Cardiac muscle cell (in vitro differentiated cells and primary cell): ENCODE data around the gene NMS. TPM values are rescaled to one million over a fixed set of nuclear protein-coding genes. Genes with fewer than 3 reads are reported as not detected.
"Not testable (repeated sequence)": the region's sequence is repeated elsewhere in the genome, so short reads cannot be mapped to it uniquely, and the experiment has no call there.

ENCODE experiments used
- DNase-seq, 2 donors: peaks; one replicate each; pipeline versions ENCODE4 v3.0.0 to v3.0.0-alpha.2; 2010 to 2017; ENCODE audit warnings: low read depth in 1 of 2, low spot score in 1 of 2
- H3K27ac ChIP-seq: fragments of 200-600 bp; sonication (generic); 2 replicates; pipeline ENCODE4 v1.5.1; 2016
- H3K27me3 ChIP-seq: fragments of 200-600 bp; sonication (generic); 2 replicates; pipeline ENCODE4 v1.6.0; 2016; ENCODE audit warnings: control low read depth
- H3K36me3 ChIP-seq: fragments of 200-600 bp; sonication (generic); 2 replicates; pipeline ENCODE4 v1.5.1; 2016; ENCODE audit warnings: control low read depth
- H3K4me1 ChIP-seq: fragments of 200-600 bp; sonication (generic); 2 replicates; pipeline ENCODE4 v1.8.1; 2017; ENCODE audit warnings: low read depth, mild to moderate bottlenecking, mixed run types
- H3K4me3 ChIP-seq: fragments of 200-600 bp; sonication (generic); 2 replicates; pipeline ENCODE4 v1.5.1; 2016; ENCODE audit warnings: mild to moderate bottlenecking
- H3K9me3 ChIP-seq: fragments of 200-600 bp; sonication (generic); 2 replicates; pipeline ENCODE4 v1.5.1; 2017; ENCODE audit warnings: low read depth, mild to moderate bottlenecking, control low read depth
- CTCF ChIP-seq: IDR thresholded peaks from 2 replicates; pipeline ENCODE4 v1.5.1; 2012; ENCODE audit warnings: low read depth, mild to moderate bottlenecking, low read length
- polyA plus RNA-seq: library from polyadenylated mRNA; unstranded; fragments of >200 nt; fragmentation: Nextera tagmentation; extraction: Ambion mirVana; gene quantifications from 2 replicates; pipeline ENCODE4 v1.2.1, GENCODE V29; 2016
- total RNA-seq: library from RNA; depleted of rRNA; stranded (reverse); fragments of >200 nt; gene quantifications from 2 replicates; pipeline ENCODE4 v1.2.3, GENCODE V29; 2016

Gene NMS
- total and polyA plus RNA-seq, 2 experiments from 2014 or later: not detected

DNA sequence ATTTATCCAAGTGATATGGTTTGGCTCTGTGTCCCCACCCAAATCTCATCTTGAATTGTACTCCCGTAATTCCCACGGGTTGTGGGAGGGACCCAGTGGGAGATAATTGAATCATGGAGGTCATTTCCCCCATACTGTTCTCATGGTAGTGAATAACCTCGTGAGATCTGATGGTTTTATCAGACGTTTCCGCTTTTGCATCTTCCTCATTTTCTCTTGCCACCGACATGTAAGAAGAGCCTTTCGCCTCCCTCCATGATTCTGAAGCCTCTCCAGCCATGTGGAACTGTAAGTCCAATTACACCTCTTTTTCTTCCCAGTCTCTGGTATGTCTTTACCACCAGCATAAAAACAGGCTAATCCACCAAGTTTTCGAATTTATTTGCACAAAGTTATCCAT is 32.5 kb upstream of the NMS start:
- H3K9me3 ChIP-seq: no peaks in the 10 kb centered on the region
- H3K4me1 ChIP-seq: no peaks in the 10 kb centered on the region
- no peaks in the 10 kb centered on the region for H3K36me3 ChIP-seq
- H3K27me3 ChIP-seq: no peaks in the 10 kb centered on the region
- DNase-seq: no peak
- no peak for TF ChIP-seq CTCF
- H3K27ac ChIP-seq: no peak overlapping the region
- H3K4me3 ChIP-seq: no peak overlapping the region

DNA sequence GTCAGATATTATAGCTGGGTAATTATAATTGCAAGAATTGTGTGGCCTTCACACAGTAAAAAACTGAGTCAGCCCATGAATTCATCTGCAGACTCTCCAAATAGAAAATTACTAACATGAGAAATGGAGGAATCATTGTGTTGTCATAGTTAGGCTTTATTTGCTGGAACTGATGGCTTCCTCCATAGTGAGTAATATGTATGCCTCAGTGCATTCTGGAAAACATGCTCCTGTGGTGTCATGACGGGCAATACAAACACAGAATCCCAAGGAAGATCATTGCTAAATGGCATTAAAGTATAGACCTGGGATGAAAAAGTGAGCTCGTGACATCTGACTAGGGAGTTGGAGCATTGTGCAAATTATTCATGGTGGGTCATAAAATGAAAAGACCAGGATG is 23.6 kb upstream of the NMS start:
- no peak overlapping the region for H3K27ac ChIP-seq
- no peak for TF ChIP-seq CTCF
- H3K27me3 ChIP-seq: no peaks in the 10 kb centered on the region
- no peaks in the 10 kb centered on the region for H3K4me1 ChIP-seq
- no peak overlapping the region for H3K4me3 ChIP-seq
- H3K9me3 ChIP-seq: no peaks in the 10 kb centered on the region
- no peak for DNase-seq
- H3K36me3 ChIP-seq: no peaks in the 10 kb centered on the region

DNA sequence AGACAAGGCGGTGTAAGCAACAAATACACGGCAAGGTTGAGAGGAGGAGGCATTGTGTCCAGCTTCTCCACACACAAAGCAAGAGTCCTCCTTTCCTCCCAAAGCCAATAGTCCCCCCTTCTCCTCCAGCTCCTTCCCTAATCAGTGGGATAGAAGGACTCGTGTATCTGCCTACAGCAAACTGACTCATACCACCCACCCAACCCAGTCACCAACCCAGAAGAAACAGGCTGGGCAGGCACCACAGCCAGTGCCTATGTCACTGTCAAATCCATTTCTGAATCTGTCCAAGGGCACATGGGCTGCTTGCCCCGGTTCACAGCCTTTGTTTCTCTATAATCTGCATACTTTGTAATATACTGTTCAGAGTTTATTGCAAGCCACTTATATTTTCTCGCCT is 19.2 kb upstream of the NMS start:
- Histone ChIP-seq H3K36me3 (no peaks in the 10 kb centered on the region), H3K4me1 (no peaks in the 10 kb centered on the region), H3K27me3 (no peaks in the 10 kb centered on the region), H3K4me3 (no peak overlapping the region), H3K9me3 (no peaks in the 10 kb centered on the region), H3K27ac (no peak overlapping the region)
- no peak for DNase-seq
- no peak for TF ChIP-seq CTCF

DNA sequence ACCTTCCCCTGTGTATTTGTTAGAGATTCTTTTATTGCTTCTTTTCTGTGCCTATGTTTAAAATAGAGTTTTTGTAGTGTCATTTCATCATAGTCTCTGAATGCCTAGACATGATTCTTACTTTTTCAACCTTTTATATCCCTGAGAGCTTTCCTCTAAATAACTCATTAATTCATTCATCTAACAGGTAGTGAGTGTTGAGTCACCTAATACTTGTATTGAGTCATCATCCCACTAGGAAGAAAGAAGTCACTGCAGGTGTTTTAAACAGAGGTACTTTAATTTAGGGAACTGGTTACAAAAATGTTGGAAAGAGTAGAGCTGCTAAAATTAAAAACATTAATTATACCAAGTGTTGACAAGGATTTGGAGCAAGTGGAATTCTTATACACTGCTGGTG is 18.5 kb upstream of the NMS start:
- TF ChIP-seq CTCF: no peak

DNA sequence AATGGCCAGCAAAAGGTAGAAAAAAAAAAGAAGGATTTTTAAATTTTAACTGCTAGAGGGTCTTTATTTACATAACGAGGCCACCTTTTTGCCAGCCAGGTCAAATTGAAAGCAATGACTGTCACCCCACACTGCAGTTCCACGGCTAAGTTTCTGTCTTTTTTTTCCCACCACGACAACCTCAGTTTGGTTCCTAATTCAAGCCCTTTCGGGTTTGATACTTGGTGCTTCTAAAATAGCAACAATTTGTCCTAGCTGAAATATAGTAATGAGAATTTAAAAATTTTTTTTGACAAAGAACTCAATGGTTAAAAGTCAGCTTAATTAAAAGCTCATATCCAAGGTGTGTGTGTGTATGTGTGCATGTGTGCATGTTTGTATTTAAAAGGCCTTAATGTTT is 16.4 kb upstream of the NMS start:
- Histone ChIP-seq H3K27me3 (no peaks in the 10 kb centered on the region), H3K4me1 (no peaks in the 10 kb centered on the region), H3K27ac (no peak overlapping the region), H3K4me3 (no peak overlapping the region), H3K9me3 (no peaks in the 10 kb centered on the region), H3K36me3 (no peaks in the 10 kb centered on the region)
- DNase-seq: no peak
- TF ChIP-seq CTCF: no peak

More for the DNA sequence above, 18.5 kb upstream of the NMS start:
- Histone ChIP-seq H3K4me1 (no peaks in the 10 kb centered on the region), H3K27ac (no peak overlapping the region), H3K36me3 (no peaks in the 10 kb centered on the region), H3K27me3 (no peaks in the 10 kb centered on the region), H3K4me3 (no peak overlapping the region), H3K9me3 (no peaks in the 10 kb centered on the region)
- DNase-seq: no peak

GRCh38 chr2:100456357-100456756 is 13.9 kb upstream of the NMS start:
- not testable (repeated sequence) for H3K4me3 ChIP-seq, H3K4me1 ChIP-seq, H3K36me3 ChIP-seq, H3K27ac ChIP-seq, DNase-seq, H3K27me3 ChIP-seq, H3K9me3 ChIP-seq
